Measurements from ENCODE around the gene GLT1D1. TPM values are rescaled to one million over a fixed set of nuclear protein-coding genes. Genes with fewer than 3 reads are reported as not detected.

The GLT1D1 gene
- total and polyA plus RNA-seq, 2 experiments from 2014 or later, result 1.4 to 4.4 TPM

DNA sequence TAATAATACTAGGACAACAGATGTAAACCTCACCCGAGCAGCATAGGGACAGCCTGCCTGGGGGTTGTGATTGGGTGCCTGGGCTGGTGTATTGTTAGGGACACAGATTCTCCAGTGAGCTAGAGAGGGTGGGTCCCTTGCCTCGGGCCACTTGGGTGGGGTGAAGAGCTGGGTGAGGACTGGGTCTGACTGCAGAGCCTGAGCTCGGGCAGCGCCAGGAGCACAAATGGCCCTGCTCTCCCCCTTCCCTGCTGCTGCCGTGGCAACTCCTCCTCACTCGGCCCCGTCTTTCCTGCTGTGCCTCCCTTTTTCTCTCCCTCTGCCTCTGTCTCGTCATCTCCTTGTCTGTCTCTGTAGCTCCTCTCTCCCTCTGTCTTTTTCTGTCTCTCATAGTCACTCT lies 115.4 kb downstream of the GLT1D1 start:
- H2AFZ ChIP-seq, result no peak overlapping the region

More for the DNA sequence above, 115.4 kb downstream of the GLT1D1 start:
- TF ChIP-seq STAT1 (IDR thresholded peaks at IDR 0.05; ENCODE audit: unreplicated experiment) (no peak), NANOG (IDR thresholded peaks at IDR 0.05; ENCODE audit: borderline replicate concordance) (no peak), CTCF (conservative IDR thresholded peaks at IDR 0.05; ENCODE audit: low read depth in 2 of 2) (no peak), ZNF114 (CRISPR knock-in tag; IDR thresholded peaks at IDR 0.05) (no peak), ZNF331 (CRISPR knock-in tag; IDR thresholded peaks at IDR 0.05; ENCODE audit: low read depth) (no peak), JUNB (IDR thresholded peaks at IDR 0.05; ENCODE audit: unreplicated experiment) (no peak), POLR2AphosphoS5 (IDR thresholded peaks at IDR 0.05; ENCODE audit: low read depth) (no peak), ZNF462 (CRISPR knock-in tag; IDR thresholded peaks at IDR 0.05) (no peak), REST (IDR thresholded peaks at IDR 0.05; ENCODE audit: unreplicated experiment) (no peak), EZH2phosphoT487 (IDR thresholded peaks at IDR 0.05; ENCODE audit: unreplicated experiment) (no peak), CREB1 (CRISPR knock-in tag; IDR thresholded peaks at IDR 0.05; ENCODE audit: low read depth) (no peak), ETS1 (IDR thresholded peaks at IDR 0.05) (no peak), EZH2 (IDR thresholded peaks at IDR 0.05; ENCODE audit: low read depth, unreplicated experiment) (no peak)
- H3K4me2 ChIP-seq, result no peak overlapping the region
- H3K9me3 Mint-ChIP-seq, result peaks cover 78% of the 10 kb centered on the region
- H3K79me2 ChIP-seq (replicated peaks; ENCODE audit: insufficient read depth), result no peaks in the 10 kb centered on the region
- no peak for DNase-seq (ENCODE audit: low spot score)
- peaks cover 8% of the 10 kb centered on the region for H3K4me1 ChIP-seq (ENCODE audit: insufficient read depth)
- no peaks in the 10 kb centered on the region for H3K27me3 ChIP-seq (ENCODE audit: insufficient read depth)
- H3K4me1 Mint-ChIP-seq, result peaks cover 15% of the 10 kb centered on the region
- no peak for ATAC-seq
- H3K27ac ChIP-seq (ENCODE audit: low read depth), result no peak overlapping the region
- peaks cover 5% of the 10 kb centered on the region for H3K27me3 Mint-ChIP-seq (ENCODE audit: insufficient read depth, low read depth, poor library complexity)
- no peak overlapping the region for H3K4me3 ChIP-seq
- H3K9me2 ChIP-seq (ENCODE audit: insufficient read depth), result no peaks in the 10 kb centered on the region
- H3K4me3 Mint-ChIP-seq, result no peak overlapping the region; the same call in 2 of the 3 replicates
- H3F3A ChIP-seq (replicated peaks; ENCODE audit: low read depth), result no peaks in the 10 kb centered on the region
- no peaks in the 10 kb centered on the region for H4K20me1 ChIP-seq (replicated peaks; ENCODE audit: insufficient read depth)
- H3K27ac Mint-ChIP-seq, result no peak overlapping the region
- peaks cover 31% of the 10 kb centered on the region for H3K36me3 Mint-ChIP-seq (ENCODE audit: low read depth)
- no peaks in the 10 kb centered on the region for H3K36me3 ChIP-seq (ENCODE audit: insufficient read depth)
